Stimulated activated CD8-positive, alpha-beta memory T cell treated with anti-CD3 and anti-CD28 coated beads, Interleukin-4, amount 100 ng/mL, for 4 hours (primary cell): ENCODE data around the gene COX6A2.

Experiments
- DNase-seq, 2 donors: peaks; one replicate each; pipeline ENCODE4 v3.0.0-alpha.2; 2020; ENCODE audit warnings: low read depth in 2 of 2, low spot score in 1 of 2

The COX6A2 gene

GRCh38 chr16:31411024-31411844 is 16.9 kb downstream of the COX6A2 start:
- DNase-seq, result no peak

- DNase-seq, result no peak
These were observed 18.1 kb downstream of the COX6A2 start for GRCh38 chr16:31410082-31410481.

- no peak for DNase-seq
These were observed 18.7 kb downstream of the COX6A2 start for GRCh38 chr16:31409433-31409832.

GRCh38 chr16:31407406-31407805 is 20.8 kb downstream of the COX6A2 start:
- DNase-seq, result no peak

GRCh38 chr16:31404353-31405064 is 23.7 kb downstream of the COX6A2 start:
- DNase-seq, result no peak

GRCh38 chr16:31403590-31404352 is 24.4 kb downstream of the COX6A2 start:
- DNase-seq, result no peak

GRCh38 chr16:31402687-31403086 is 25.5 kb downstream of the COX6A2 start:
- no peak for DNase-seq

GRCh38 chr16:31401436-31401835 is 26.7 kb downstream of the COX6A2 start:
- no peak for DNase-seq

GRCh38 chr16:31400191-31400590 is 28.0 kb downstream of the COX6A2 start:
- peak in 1 of 2 donors; percentile 17 for DNase-seq

GRCh38 chr16:31397701-31398100 is 30.5 kb downstream of the COX6A2 start:
- no peak for DNase-seq

- no peak for DNase-seq
These were observed 31.0 kb downstream of the COX6A2 start for GRCh38 chr16:31397096-31397660.

- DNase-seq, result no peak
These were observed 32.5 kb downstream of the COX6A2 start for GRCh38 chr16:31395647-31396046.

- DNase-seq, result no peak
These were observed 35.1 kb downstream of the COX6A2 start, which contains the start of gene ITGAD for GRCh38 chr16:31393056-31393455. Gene ITGAD (plus strand): TSS chr16:31393335. CDS start chr16:31393361, 26 bp downstream.

- DNase-seq, result no peak
These were observed 37.6 kb downstream of the COX6A2 start for GRCh38 chr16:31390504-31391041.

- DNase-seq, result no peak
These were observed 39.6 kb downstream of the COX6A2 start for GRCh38 chr16:31388535-31388934.

GRCh38 chr16:31386157-31386984 is 41.8 kb downstream of the COX6A2 start:
- DNase-seq, result no peak

GRCh38 chr16:31385680-31386079 is 42.5 kb downstream of the COX6A2 start:
- DNase-seq, result no peak

- DNase-seq, result peak; percentile 26
These were observed 45.5 kb downstream of the COX6A2 start for GRCh38 chr16:31382485-31383161.

- no peak for DNase-seq
These were observed 48.0 kb downstream of the COX6A2 start for GRCh38 chr16:31380201-31380600.
